GM19238 (cell line): ENCODE data around the gene ANKDD1A.

Experiments
- DNase-seq: peaks from one replicate; pipeline ENCODE4 v3.0.0; 2011; ENCODE audit warnings: low spot score; ENCODE audit not compliant: insufficient read length

ANKDD1A gene

GRCh38 chr15:64895285-64896065, 16.2 kb upstream of the ANKDD1A start:
- peak; percentile 50 for DNase-seq

GRCh38 chr15:64896371-64897069, 15.2 kb upstream of the ANKDD1A start:
- DNase-seq: no peak

GRCh38 chr15:64897345-64897985, 14.2 kb upstream of the ANKDD1A start:
- DNase-seq: no peak

- DNase-seq: no peak
These were observed 13.3 kb upstream of the ANKDD1A start for GRCh38 chr15:64898406-64898805.

- no peak for DNase-seq
These were observed 10.6 kb upstream of the ANKDD1A start for GRCh38 chr15:64901141-64901540.

- no peak for DNase-seq
These were observed 9.8 kb upstream of the ANKDD1A start for GRCh38 chr15:64901914-64902313.

GRCh38 chr15:64902863-64903262, 8.8 kb upstream of the ANKDD1A start:
- no peak for DNase-seq

GRCh38 chr15:64903326-64903950, 8.3 kb upstream of the ANKDD1A start:
- DNase-seq: no peak

GRCh38 chr15:64904189-64904588, 7.5 kb upstream of the ANKDD1A start:
- DNase-seq: no peak

- DNase-seq: peak; percentile 81
These were observed 6.4 kb upstream of the ANKDD1A start for GRCh38 chr15:64905119-64905831.

GRCh38 chr15:64905941-64906340, 5.8 kb upstream of the ANKDD1A start:
- DNase-seq: no peak

- DNase-seq: no peak
These were observed 5.3 kb upstream of the ANKDD1A start for GRCh38 chr15:64906402-64906801.

GRCh38 chr15:64907991-64908390, 3.7 kb upstream of the ANKDD1A start:
- no peak for DNase-seq

- no peak for DNase-seq
These were observed 2.2 kb upstream of the ANKDD1A start for GRCh38 chr15:64909546-64909945.

- DNase-seq: no peak
These were observed 950 bp downstream of the ANKDD1A start for GRCh38 chr15:64912379-64913325.

GRCh38 chr15:64915518-64916227, 4.0 kb downstream of the ANKDD1A start:
- no peak for DNase-seq

GRCh38 chr15:64916365-64916764, 4.7 kb downstream of the ANKDD1A start:
- no peak for DNase-seq

GRCh38 chr15:64917211-64917610, 5.5 kb downstream of the ANKDD1A start:
- DNase-seq: no peak

GRCh38 chr15:64919721-64920120, 8.0 kb downstream of the ANKDD1A start:
- no peak for DNase-seq
